Activated T-helper 1 cell treated with Interleukin-2 at 50 U/mL for 16 hours (primary cell): ENCODE data around the gene PARP4.
"Not testable (repeated sequence)": the region's sequence is repeated elsewhere in the genome, so short reads cannot be mapped to it uniquely, and the experiment has no call there.

ENCODE experiments used
- DNase-seq: peaks from one replicate; pipeline ENCODE4 v3.0.0-alpha.2; 2020; ENCODE audit warnings: low read depth

PARP4 gene

GRCh38 chr13:24505756-24506155 is 6.8 kb downstream of the PARP4 start:
- DNase-seq = no peak

GRCh38 chr13:24505256-24505655 is 7.3 kb downstream of the PARP4 start:
- DNase-seq = no peak

GRCh38 chr13:24503379-24503696 is 9.2 kb downstream of the PARP4 start:
- no peak for DNase-seq

- no peak for DNase-seq
Measured at GRCh38 chr13:24502533-24503378, 9.8 kb downstream of the PARP4 start.

GRCh38 chr13:24500977-24501376 is 11.6 kb downstream of the PARP4 start:
- no peak for DNase-seq

GRCh38 chr13:24497742-24498141 is 14.8 kb downstream of the PARP4 start:
- DNase-seq = no peak

GRCh38 chr13:24496295-24496694 is 16.3 kb downstream of the PARP4 start:
- not testable (repeated sequence) for DNase-seq

- no peak for DNase-seq
Measured at GRCh38 chr13:24495151-24495729, 17.3 kb downstream of the PARP4 start.

- DNase-seq = no peak
Measured at GRCh38 chr13:24493356-24493755, 19.2 kb downstream of the PARP4 start.

- DNase-seq = no peak
Measured at GRCh38 chr13:24491845-24492244, 20.7 kb downstream of the PARP4 start.

GRCh38 chr13:24489721-24490120 is 22.9 kb downstream of the PARP4 start:
- DNase-seq = no peak

- not testable (repeated sequence) for DNase-seq
Measured at GRCh38 chr13:24488092-24488491, 24.5 kb downstream of the PARP4 start.

GRCh38 chr13:24486017-24486657 is 26.4 kb downstream of the PARP4 start:
- not testable (repeated sequence) for DNase-seq

GRCh38 chr13:24473686-24474085 is 38.9 kb downstream of the PARP4 start:
- no peak for DNase-seq

GRCh38 chr13:24472129-24472528 is 40.4 kb downstream of the PARP4 start:
- not testable (repeated sequence) for DNase-seq

GRCh38 chr13:24463078-24463477 is 49.5 kb downstream of the PARP4 start:
- DNase-seq = no peak

- DNase-seq = no peak
Measured at GRCh38 chr13:24460256-24460655, 52.3 kb downstream of the PARP4 start.

GRCh38 chr13:24459726-24460125 is 52.9 kb downstream of the PARP4 start:
- DNase-seq = no peak

- DNase-seq = no peak
Measured at GRCh38 chr13:24459234-24459633, 53.3 kb downstream of the PARP4 start.

GRCh38 chr13:24458736-24459135 is 53.8 kb downstream of the PARP4 start:
- no peak for DNase-seq

GRCh38 chr13:24456396-24456795 is 56.2 kb downstream of the PARP4 start:
- no peak for DNase-seq

GRCh38 chr13:24454056-24454455 is 58.5 kb downstream of the PARP4 start:
- no peak for DNase-seq

GRCh38 chr13:24452044-24452443 is 60.5 kb downstream of the PARP4 start:
- no peak for DNase-seq
